Esophagus squamous epithelium (tissue), 4 donors: ENCODE results near the gene DNAJC24.

Experiments used
- CTCF ChIP-seq, 6 experiments: fragments of 450-650 bp in 4 of 6; fragments of 200-600 bp in 2 of 6; sonication (generic) in 2 of 6; IDR thresholded peaks; one replicate each; pipeline ENCODE4 v1.5.1; 2016 to 2019; ENCODE audit warnings: antibody characterized with exemption in 6 of 6, mild to moderate bottlenecking in 4 of 6, moderate library complexity in 4 of 6
- POLR2A ChIP-seq, 4 donors: fragments of 450-650 bp; IDR thresholded peaks; one replicate each; pipeline ENCODE4 v1.6.1; 2017; ENCODE audit warnings: antibody characterized with exemption in 4 of 4, mild to moderate bottlenecking in 4 of 4, moderate library complexity in 3 of 4

GRCh38 chr11:31415435-31415834 lies 45.8 kb downstream of the DNAJC24 start:
- TF ChIP-seq CTCF (IDR thresholded peaks at IDR 0.05) (no peak), POLR2A (IDR thresholded peaks at IDR 0.05) (no peak)
